Skeletal muscle tissue (tissue), 4 donors: ENCODE measurements around the gene AUTS2. TPM values are rescaled to one million over a fixed set of nuclear protein-coding genes. Genes with fewer than 3 reads are reported as not detected.

Experiments
- H3K27ac ChIP-seq: one replicate; pipeline ENCODE4 v1.7.0; 2013; ENCODE audit warnings: mild to moderate bottlenecking, low read depth, low read length, inconsistent platforms
- H3K27me3 ChIP-seq, 3 donors: one replicate each; pipeline ENCODE4 v1.7.0; 2013; ENCODE audit warnings: low read length in 3 of 3; ENCODE audit not compliant: control insufficient read depth in 3 of 3, insufficient read depth in 3 of 3
- H3K36me3 ChIP-seq, 3 donors: one replicate each; pipeline ENCODE4 v1.7.0; 2013; ENCODE audit warnings: low read length in 3 of 3; ENCODE audit not compliant: control insufficient read depth in 3 of 3, insufficient read depth in 3 of 3
- H3K4me1 ChIP-seq, 3 donors: one replicate each; pipeline ENCODE4 v1.7.0; 2013; ENCODE audit warnings: low read length in 3 of 3, mild to moderate bottlenecking in 3 of 3; ENCODE audit not compliant: control insufficient read depth in 3 of 3, insufficient read depth in 3 of 3
- H3K4me3 ChIP-seq, 3 donors: one replicate each; pipeline ENCODE4 v1.7.0; 2013; ENCODE audit warnings: low read length in 3 of 3
- H3K9ac ChIP-seq, 3 donors: one replicate each; pipeline ENCODE4 v1.7.0; 2013; ENCODE audit warnings: low read length in 3 of 3, mild to moderate bottlenecking in 3 of 3, moderate library complexity in 2 of 3, low read depth in 1 of 3
- H3K9me3 ChIP-seq, 3 donors: one replicate each; pipeline ENCODE4 v1.7.0; 2013; ENCODE audit warnings: low read length in 3 of 3; ENCODE audit not compliant: control insufficient read depth in 3 of 3
- total RNA-seq: library from RNA; depleted of rRNA; stranded (reverse); fragments of >200 nt; gene quantifications from one replicate; pipeline ENCODE4 v1.2.3, GENCODE V29; 2014
- donor health status: Osteomylitis.

AUTS2 gene
- total RNA-seq, 1 donor from 2014 or later = 43.3 TPM

GRCh38 chr7:70421319-70421718 is 823.0 kb downstream of the AUTS2 start:
- Histone ChIP-seq H3K4me3 (no peak overlapping the region), H3K27me3 (no peaks in the 10 kb centered on the region)

DNA sequence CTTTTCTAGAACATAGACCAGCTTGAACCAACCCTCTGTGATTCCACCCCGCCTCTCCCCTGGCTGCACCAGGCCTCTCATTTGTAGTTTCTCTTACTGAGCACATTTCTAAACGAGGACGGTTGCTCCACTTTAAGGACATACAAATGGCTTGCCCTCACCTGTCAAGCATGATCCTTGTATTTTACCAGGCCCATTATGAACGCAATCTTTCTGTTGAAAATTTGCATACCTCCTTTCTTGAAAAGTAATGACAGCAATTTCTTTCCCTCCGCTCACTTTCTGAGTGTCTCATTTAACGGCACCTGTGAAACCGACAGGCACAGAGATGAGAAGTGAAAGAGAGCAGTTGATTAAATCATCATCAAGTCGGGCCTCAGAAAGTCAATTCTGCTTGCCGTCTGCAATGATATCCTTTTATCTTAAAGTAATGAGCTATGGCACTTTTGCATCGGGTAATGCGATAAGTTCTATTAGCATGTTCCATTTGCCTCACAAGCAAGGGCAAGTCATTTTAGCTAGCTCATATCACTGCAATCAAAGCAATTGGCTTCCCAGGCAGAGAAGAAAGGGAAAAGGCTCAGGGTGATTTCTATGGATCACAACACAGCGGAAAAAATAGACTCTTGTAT is 828.1 kb downstream of the AUTS2 start:
- Histone ChIP-seq H3K27ac (no peak overlapping the region), H3K36me3 (no peaks in the 10 kb centered on the region), H3K4me1 (no peaks in the 10 kb centered on the region), H3K9ac (no peak overlapping the region), H3K9me3 (no peaks in the 10 kb centered on the region), H3K4me3 (no peak overlapping the region), H3K27me3 (no peaks in the 10 kb centered on the region)

More at GRCh38 chr7:70421319-70421718, 823.0 kb downstream of the AUTS2 start:
- Histone ChIP-seq H3K9ac (no peak overlapping the region), H3K27ac (no peak overlapping the region), H3K9me3 (no peaks in the 10 kb centered on the region), H3K4me1 (peaks cover 0 to 6% (median 0%) of the 10 kb centered on the region in 3 donors), H3K36me3 (no peaks in the 10 kb centered on the region)

- Histone ChIP-seq H3K4me3 (no peak overlapping the region), H3K27me3 (no peaks in the 10 kb centered on the region), H3K9me3 (no peaks in the 10 kb centered on the region)
Observed at GRCh38 chr7:70432567-70433001, 834.3 kb downstream of the AUTS2 start.

DNA sequence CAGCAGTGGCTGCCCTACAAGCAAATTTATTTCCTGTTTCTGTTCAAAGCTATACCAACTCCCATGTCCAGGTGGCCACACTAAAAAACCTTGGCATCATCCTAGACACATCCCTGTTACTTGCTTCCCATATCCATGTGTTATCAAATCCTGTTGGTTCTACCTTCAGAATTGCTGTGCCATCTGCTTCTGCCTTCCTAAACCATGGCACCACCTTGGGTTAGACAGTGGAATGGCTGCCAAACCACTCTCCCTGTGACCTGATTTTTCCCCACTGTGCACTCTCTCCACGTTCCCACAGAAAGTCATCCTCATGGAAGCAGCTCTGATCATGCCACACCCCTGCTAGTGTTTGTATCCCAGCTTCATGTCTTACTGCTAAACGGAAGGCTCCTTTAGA is 836.1 kb downstream of the AUTS2 start:
- H3K9me3 ChIP-seq = no peaks in the 10 kb centered on the region
- no peak overlapping the region for H3K4me3 ChIP-seq
- H3K27me3 ChIP-seq = no peaks in the 10 kb centered on the region
- no peak overlapping the region for H3K9ac ChIP-seq
- H3K4me1 ChIP-seq = no peaks in the 10 kb centered on the region
- H3K36me3 ChIP-seq = no peaks in the 10 kb centered on the region
- no peak overlapping the region for H3K27ac ChIP-seq

More at GRCh38 chr7:70432567-70433001, 834.3 kb downstream of the AUTS2 start:
- Histone ChIP-seq H3K9ac (no peak overlapping the region), H3K36me3 (no peaks in the 10 kb centered on the region), H3K27ac (no peak overlapping the region), H3K4me1 (no peaks in the 10 kb centered on the region)

DNA sequence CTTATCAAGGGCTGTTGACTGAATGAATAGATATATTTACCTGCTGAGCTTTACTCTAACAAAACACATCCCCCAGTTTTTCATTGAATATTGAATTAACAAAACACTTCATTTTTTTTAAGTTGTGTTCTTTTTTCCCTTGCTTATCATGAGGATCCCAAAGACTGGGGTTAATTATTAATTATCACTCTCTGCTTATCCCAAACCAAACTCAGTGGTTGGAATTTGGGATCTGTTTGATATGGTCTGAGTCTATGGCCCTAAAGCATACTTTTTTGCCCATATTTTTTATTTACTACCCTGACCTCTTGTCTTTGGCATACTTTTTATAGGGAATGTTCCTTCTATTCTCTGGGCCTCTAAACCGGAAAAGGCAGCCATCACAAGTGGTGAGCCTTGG is 836.5 kb downstream of the AUTS2 start:
- no peaks in the 10 kb centered on the region for H3K9me3 ChIP-seq
- H3K9ac ChIP-seq = no peak overlapping the region
- H3K4me3 ChIP-seq = no peak overlapping the region
- H3K27me3 ChIP-seq = no peaks in the 10 kb centered on the region
- no peaks in the 10 kb centered on the region for H3K36me3 ChIP-seq
- no peak overlapping the region for H3K27ac ChIP-seq
- H3K4me1 ChIP-seq = no peaks in the 10 kb centered on the region

- Histone ChIP-seq H3K9me3 (no peaks in the 10 kb centered on the region), H3K4me3 (no peak overlapping the region), H3K4me1 (no peaks in the 10 kb centered on the region), H3K9ac (no peak overlapping the region), H3K36me3 (no peaks in the 10 kb centered on the region), H3K27ac (no peak overlapping the region), H3K27me3 (no peaks in the 10 kb centered on the region)
Observed at GRCh38 chr7:70435634-70436033, 837.4 kb downstream of the AUTS2 start.

DNA sequence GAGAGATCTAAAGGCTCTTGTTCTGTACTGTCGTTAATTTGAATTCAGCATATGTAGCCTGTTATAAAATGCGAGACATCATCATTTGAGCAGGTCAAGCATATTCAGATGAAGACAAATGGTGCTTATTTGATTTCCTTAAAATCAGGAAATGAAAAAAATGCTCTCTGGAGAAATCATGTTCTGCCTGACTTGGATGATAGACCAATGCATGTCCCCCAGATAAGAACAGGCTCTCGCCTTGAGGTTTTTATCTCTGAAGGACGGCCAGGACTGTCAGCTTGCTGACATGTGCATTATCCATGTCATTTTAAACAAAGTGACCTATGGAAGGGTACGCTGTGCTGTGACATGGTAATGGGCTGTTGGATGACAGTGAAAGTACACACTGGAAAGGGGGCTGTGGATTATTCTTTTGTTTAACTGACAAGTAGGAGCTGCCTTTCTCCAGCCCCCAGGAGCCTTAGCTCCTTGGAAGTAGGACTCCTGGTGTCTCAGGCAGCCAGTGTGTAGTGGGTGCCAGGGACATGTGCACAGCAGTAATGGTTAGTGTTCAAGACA is 838.6 kb downstream of the AUTS2 start:
- Histone ChIP-seq H3K27me3 (no peaks in the 10 kb centered on the region), H3K4me1 (no peaks in the 10 kb centered on the region), H3K4me3 (no peak overlapping the region), H3K27ac (no peak overlapping the region), H3K9me3 (no peaks in the 10 kb centered on the region), H3K36me3 (no peaks in the 10 kb centered on the region), H3K9ac (no peak overlapping the region)

DNA sequence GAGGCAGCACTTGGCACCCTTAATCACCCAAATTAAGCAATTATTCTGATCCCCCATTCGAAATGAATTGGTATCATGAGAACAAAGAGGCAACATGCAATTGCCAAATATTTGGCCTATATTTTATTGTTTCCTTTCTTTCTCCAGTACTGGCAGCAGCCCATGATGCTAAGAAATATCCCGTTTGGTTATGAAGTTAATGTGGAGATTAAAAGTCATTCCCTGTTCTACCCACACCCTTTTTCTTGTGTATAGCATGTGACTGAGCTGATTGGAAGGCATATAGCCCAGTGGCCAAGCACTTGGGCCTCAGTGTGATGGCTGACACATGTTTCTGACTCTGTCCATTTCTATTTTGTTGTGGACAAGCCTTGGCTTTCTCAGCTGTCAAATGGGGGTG is 841.4 kb downstream of the AUTS2 start:
- H3K4me1 ChIP-seq = no peaks in the 10 kb centered on the region
- no peak overlapping the region for H3K27ac ChIP-seq
- H3K9ac ChIP-seq = no peak overlapping the region
- H3K36me3 ChIP-seq = no peaks in the 10 kb centered on the region
- H3K9me3 ChIP-seq = no peaks in the 10 kb centered on the region
- no peak overlapping the region for H3K4me3 ChIP-seq
- no peaks in the 10 kb centered on the region for H3K27me3 ChIP-seq

- Histone ChIP-seq H3K27me3 (no peaks in the 10 kb centered on the region), H3K36me3 (no peaks in the 10 kb centered on the region), H3K9ac (no peak overlapping the region), H3K9me3 (no peaks in the 10 kb centered on the region), H3K4me3 (no peak overlapping the region), H3K4me1 (no peaks in the 10 kb centered on the region), H3K27ac (no peak overlapping the region)
Observed at GRCh38 chr7:70446448-70447143, 848.3 kb downstream of the AUTS2 start.

DNA sequence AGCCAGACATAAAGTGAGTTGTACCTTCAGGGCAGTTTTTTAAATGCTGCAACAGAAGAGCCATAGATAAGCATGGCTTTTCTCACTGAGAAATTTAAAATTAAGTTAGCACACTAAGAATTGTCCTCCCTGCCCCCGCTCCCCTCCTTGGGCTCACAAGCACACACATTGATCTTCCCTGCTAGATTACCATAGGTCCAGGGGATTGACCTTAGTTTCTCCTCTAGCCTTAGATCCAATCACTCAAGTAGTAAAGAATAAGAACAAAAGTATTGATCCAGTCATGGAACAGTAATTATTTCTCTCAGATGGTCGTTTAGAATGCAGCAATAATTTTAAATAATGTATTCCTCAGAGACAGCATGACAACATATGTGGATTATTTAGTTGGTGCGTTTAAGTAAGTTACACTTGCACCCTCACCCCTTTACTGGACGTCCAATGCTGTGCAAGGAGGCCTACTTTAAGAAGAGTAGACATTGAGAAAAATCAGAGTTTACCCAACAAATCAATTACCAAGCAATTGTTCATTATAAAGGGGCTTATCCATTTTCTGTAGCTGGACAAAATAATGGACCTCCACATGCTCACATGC is 850.1 kb downstream of the AUTS2 start:
- Histone ChIP-seq H3K27me3 (no peaks in the 10 kb centered on the region), H3K36me3 (no peaks in the 10 kb centered on the region), H3K4me3 (no peak overlapping the region), H3K9me3 (no peaks in the 10 kb centered on the region), H3K4me1 (no peaks in the 10 kb centered on the region), H3K27ac (no peak overlapping the region), H3K9ac (no peak overlapping the region)
